Sigmoid colon (tissue), 7 donors: Measurements from ENCODE around the gene MORN5. TPM values are rescaled to one million over a fixed set of nuclear protein-coding genes. Genes with fewer than 3 reads are reported as not detected.

Experiments
- DNase-seq: peaks from one replicate; pipeline ENCODE4 v3.0.0-alpha.2; 2019
- H3K27ac ChIP-seq, 4 donors: fragments of 200-600 bp; sonication (generic); one replicate each; pipeline ENCODE4 v1.5.1; 2016 to 2019; ENCODE audit warnings: mild to moderate bottlenecking in 1 of 4
- H3K27me3 ChIP-seq, 3 donors: fragments of 200-600 bp; sonication (generic); one replicate each; pipeline ENCODE4 v1.5.1; 2019; ENCODE audit warnings: mild to moderate bottlenecking in 1 of 3
- H3K36me3 ChIP-seq, 4 donors: fragments of 200-600 bp; sonication (generic); one replicate each; pipeline ENCODE4 v1.5.1; 2016 to 2019
- H3K4me1 ChIP-seq, 4 donors: fragments of 200-600 bp; sonication (generic); one replicate each; pipeline ENCODE4 v1.5.1; 2017 to 2019
- H3K4me3 ChIP-seq, 4 donors: fragments of 200-600 bp; sonication (generic); one replicate each; pipeline ENCODE4 v1.5.1; 2017 to 2019; ENCODE audit warnings: mild to moderate bottlenecking in 2 of 4, moderate library complexity in 1 of 4
- H3K9me3 ChIP-seq, 4 donors: fragments of 200-600 bp in 3 of 4; sonication (generic) in 3 of 4; one replicate each; pipeline versions ENCODE4 v1.5.1 to v1.6.1; 2013 to 2019
- EP300 ChIP-seq, 4 donors: sonication (generic); formaldehyde crosslinking; IDR thresholded peaks; one replicate each; pipeline ENCODE4 v1.6.1; 2017; ENCODE audit warnings: antibody characterized with exemption in 4 of 4
- POLR2A ChIP-seq, 2 donors: fragments of 450-650 bp; IDR thresholded peaks; one replicate each; pipeline ENCODE4 v1.6.1; 2016; ENCODE audit warnings: antibody characterized with exemption in 2 of 2, mild to moderate bottlenecking in 2 of 2, moderate library complexity in 2 of 2
- POLR2AphosphoS5 ChIP-seq, 4 donors: sonication (generic); formaldehyde crosslinking; IDR thresholded peaks; one replicate each; pipeline ENCODE4 v1.6.1; 2017; ENCODE audit warnings: antibody characterized with exemption in 4 of 4
- WGBS, 2 donors: extraction: QIAGEN DNeasy Blood & Tissue Kit; methylation state at CpG; one replicate each; pipeline ENCODE4 v1.1.7; 2013; 5-methylcytosine and 5-hydroxymethylcytosine counted together
- intact Hi-C: fragments of 100-400 bp; cut with DNase I; formaldehyde crosslinking; loops from one replicate; pipeline ENCODE4 v1.15.1; 2023
- polyA plus RNA-seq, 3 donors: library from polyadenylated mRNA; stranded (reverse); fragments of 200-250 nt; gene quantifications; one replicate each; pipeline ENCODE4 v1.2.3, GENCODE V29; 2013
- total RNA-seq, 4 donors: library from RNA; depleted of rRNA; stranded (reverse); fragments of >200 nt; gene quantifications; one replicate each; pipeline ENCODE4 v1.1.0, GENCODE V29; 2016
- TF ChIP-seq, protein P1 (sequence below), 4 experiments: fragments of 450-650 bp in 3 of 4; fragments of 200-600 bp in 1 of 4; IDR thresholded peaks; one replicate each; pipeline ENCODE4 v1.5.1; 2016 to 2019; ENCODE audit warnings: antibody characterized with exemption in 4 of 4, mild to moderate bottlenecking in 3 of 4, moderate library complexity in 2 of 4
- donor health status: healthy with polysubstance abuse.
- donor health status: Bipolar disorder and iron deficiency.
- donor health status: healthy.

The MORN5 gene
- total and polyA plus RNA-seq, 7 donors = 2.4 to 45.7 (median 30.3) TPM; not detected in 1

DNA sequence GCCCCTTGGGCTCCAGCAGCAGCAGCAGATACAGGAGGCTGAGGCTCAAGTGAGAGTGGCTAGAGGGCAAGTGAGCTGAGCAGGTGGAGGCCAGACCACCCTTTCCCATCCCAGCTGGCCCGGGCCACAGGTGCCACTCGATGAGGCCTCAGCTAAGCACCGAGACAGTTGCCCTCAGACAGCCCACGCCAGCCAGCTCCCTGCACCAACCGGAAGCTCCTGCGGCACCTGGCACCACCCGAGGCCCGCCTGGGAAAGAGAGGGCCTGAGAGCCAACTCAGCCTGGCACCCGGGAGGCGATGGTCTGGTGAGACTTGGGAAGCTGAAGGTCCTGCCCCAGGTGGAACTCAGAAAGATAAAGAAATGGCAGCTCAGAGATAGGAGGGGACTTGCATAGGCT lies 38.3 kb upstream of the MORN5 start:
- Histone ChIP-seq H3K36me3 (no peaks in the 10 kb centered on the region), H3K27me3 (peaks cover 0 to 6% (median 0%) of the 10 kb centered on the region in 3 donors), H3K9me3 (no peaks in the 10 kb centered on the region), H3K4me1 (peaks cover 0 to 18% (median 13%) of the 10 kb centered on the region in 4 donors), H3K27ac (no peak overlapping the region), H3K4me3 (no peak overlapping the region)
- no peak for DNase-seq
- intact Hi-C loops = no loop called here
- 90 to 91% methylated on average over 10 of the region's 10 CpGs for WGBS, 2 donors
- TF ChIP-seq EP300 (IDR thresholded peaks at IDR 0.05) (no peak), POLR2AphosphoS5 (IDR thresholded peaks at IDR 0.05) (no peak), POLR2A (IDR thresholded peaks at IDR 0.05) (no peak)
- TF ChIP-seq, protein P1, sequence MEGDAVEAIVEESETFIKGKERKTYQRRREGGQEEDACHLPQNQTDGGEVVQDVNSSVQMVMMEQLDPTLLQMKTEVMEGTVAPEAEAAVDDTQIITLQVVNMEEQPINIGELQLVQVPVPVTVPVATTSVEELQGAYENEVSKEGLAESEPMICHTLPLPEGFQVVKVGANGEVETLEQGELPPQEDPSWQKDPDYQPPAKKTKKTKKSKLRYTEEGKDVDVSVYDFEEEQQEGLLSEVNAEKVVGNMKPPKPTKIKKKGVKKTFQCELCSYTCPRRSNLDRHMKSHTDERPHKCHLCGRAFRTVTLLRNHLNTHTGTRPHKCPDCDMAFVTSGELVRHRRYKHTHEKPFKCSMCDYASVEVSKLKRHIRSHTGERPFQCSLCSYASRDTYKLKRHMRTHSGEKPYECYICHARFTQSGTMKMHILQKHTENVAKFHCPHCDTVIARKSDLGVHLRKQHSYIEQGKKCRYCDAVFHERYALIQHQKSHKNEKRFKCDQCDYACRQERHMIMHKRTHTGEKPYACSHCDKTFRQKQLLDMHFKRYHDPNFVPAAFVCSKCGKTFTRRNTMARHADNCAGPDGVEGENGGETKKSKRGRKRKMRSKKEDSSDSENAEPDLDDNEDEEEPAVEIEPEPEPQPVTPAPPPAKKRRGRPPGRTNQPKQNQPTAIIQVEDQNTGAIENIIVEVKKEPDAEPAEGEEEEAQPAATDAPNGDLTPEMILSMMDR (IDR thresholded peaks at IDR 0.05) = no peak

DNA sequence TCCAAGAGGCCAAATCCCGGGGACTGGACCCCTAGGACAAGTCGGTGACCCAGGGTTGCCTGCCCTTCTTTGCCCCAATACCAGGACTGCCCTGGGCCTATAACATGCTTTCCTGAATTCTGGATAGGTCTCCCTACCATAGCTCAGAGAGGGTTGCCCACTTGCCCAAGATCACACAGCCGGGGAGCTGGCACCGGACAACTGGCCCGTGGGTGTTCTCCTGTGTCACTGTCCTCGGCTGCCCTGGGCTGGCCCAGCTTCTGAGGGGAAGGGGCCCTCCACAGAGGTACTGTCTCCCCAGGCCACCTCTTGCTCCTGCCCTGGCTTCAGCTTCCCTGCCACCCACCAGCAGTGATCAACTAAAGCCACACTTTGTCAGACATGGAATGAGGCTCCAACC lies 37.8 kb upstream of the MORN5 start:
- no peaks in the 10 kb centered on the region for H3K9me3 ChIP-seq
- intact Hi-C loops = no loop called here
- no peaks in the 10 kb centered on the region for H3K36me3 ChIP-seq
- WGBS, 2 donors = 90 to 93% methylated on average over 6 of the region's 6 CpGs
- DNase-seq = no peak
- TF ChIP-seq EP300 (IDR thresholded peaks at IDR 0.05) = no peak
- no peak for TF ChIP-seq POLR2AphosphoS5 (IDR thresholded peaks at IDR 0.05)
- TF ChIP-seq, protein P1 (IDR thresholded peaks at IDR 0.05) = no peak
- no peak for TF ChIP-seq POLR2A (IDR thresholded peaks at IDR 0.05)
- H3K4me1 ChIP-seq = peaks cover 0 to 23% (median 19%) of the 10 kb centered on the region in 4 donors
- H3K4me3 ChIP-seq = no peak overlapping the region
- H3K27ac ChIP-seq = no peak overlapping the region
- peaks cover 0 to 7% (median 0%) of the 10 kb centered on the region in 3 donors for H3K27me3 ChIP-seq

DNA sequence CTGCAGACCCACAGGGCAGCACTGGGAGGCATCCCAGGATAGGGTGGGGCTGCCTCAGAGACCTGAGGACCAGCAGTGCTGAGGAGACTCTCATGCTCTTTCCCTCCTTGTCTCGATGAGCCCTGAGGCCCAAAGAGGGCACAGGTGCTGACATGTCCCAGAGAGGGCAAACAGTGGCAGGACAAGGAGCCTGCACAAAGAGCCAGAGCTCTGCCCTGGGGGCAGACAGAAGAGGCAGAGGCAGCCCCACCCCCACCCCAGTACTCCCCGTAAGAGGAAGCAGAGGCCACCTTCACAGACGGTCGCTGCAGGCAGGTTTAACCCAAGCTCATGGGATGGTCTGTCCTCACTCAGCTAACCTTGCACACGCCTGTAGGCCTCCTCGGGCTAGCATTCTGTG lies 37.2 kb upstream of the MORN5 start:
- TF ChIP-seq, protein P1 (IDR thresholded peaks at IDR 0.05) = no peak
- TF ChIP-seq EP300 (IDR thresholded peaks at IDR 0.05) (no peak), POLR2A (IDR thresholded peaks at IDR 0.05) (no peak), POLR2AphosphoS5 (IDR thresholded peaks at IDR 0.05) (no peak)
- no peaks in the 10 kb centered on the region for H3K36me3 ChIP-seq
- no peaks in the 10 kb centered on the region for H3K9me3 ChIP-seq
- peaks cover 0 to 10% (median 0%) of the 10 kb centered on the region in 3 donors for H3K27me3 ChIP-seq
- H3K27ac ChIP-seq = no peak overlapping the region
- no peak overlapping the region for H3K4me3 ChIP-seq
- intact Hi-C loops = no loop called here
- no peak for DNase-seq
- H3K4me1 ChIP-seq = peaks cover 0 to 27% (median 21%) of the 10 kb centered on the region in 4 donors
- whole genome bisulfite sequencing, 2 donors = 47% methylated on average over 6 of the region's 6 CpGs

DNA sequence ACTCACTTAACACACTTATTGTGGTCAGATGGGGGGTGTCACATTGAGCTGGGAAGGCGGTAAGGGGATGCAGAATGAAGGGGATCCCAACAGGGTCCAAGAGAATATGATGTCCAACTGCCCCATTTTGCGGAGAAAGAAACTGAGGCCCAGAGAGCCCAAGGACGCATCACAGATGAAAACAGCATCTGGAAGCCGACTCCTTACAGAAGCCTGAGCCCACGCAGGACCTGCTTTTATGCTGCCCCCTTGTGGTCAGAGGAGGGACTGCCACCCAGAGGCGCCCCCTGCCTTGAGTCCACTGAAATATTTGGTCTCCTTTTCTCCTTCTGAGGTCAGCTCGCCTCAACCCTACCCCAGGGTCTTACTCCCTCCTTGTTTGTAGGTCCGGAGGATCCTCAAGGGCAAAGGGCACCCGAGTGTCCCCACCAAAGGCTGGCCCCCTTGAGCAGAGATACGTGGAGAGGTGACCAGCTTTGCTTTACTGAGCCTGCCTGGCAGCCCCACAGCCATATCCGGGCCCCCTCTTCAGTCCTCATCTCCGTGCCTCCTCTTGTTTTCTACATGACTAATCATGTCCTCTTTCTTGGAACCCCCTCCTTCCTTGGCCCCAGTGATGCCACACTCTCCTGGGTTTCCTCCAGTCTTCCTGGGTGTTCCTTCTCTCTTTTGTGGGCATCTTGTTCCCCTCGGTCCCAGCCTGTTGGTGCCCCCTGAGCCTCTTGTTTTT lies 36.6 kb upstream of the MORN5 start:
- intact Hi-C loops = loop anchor here (1.0 kb wide), 1 partner anchor 24 kb away; no protein-coding TSS in a partner anchor
- H3K27ac ChIP-seq = no peak overlapping the region
- H3K36me3 ChIP-seq = no peaks in the 10 kb centered on the region
- H3K4me1 ChIP-seq = peaks cover 0 to 27% (median 21%) of the 10 kb centered on the region in 4 donors
- no peaks in the 10 kb centered on the region for H3K9me3 ChIP-seq
- TF ChIP-seq POLR2AphosphoS5 (IDR thresholded peaks at IDR 0.05) = no peak
- TF ChIP-seq, protein P1 (IDR thresholded peaks at IDR 0.05) = peak; percentile 89 to 99 (median 96)
- TF ChIP-seq EP300 (IDR thresholded peaks at IDR 0.05) = no peak
- 23 to 29% methylated on average over 13 of the region's 13 CpGs for WGBS, 2 donors
- peaks cover 0 to 10% (median 0%) of the 10 kb centered on the region in 3 donors for H3K27me3 ChIP-seq
- DNase-seq = peak; percentile 86
- no peak overlapping the region for H3K4me3 ChIP-seq
